Mucosa of descending colon (tissue), 3 donors: Measurements from ENCODE around the gene PCDH9. TPM values are rescaled to one million over a fixed set of nuclear protein-coding genes. Genes with fewer than 3 reads are reported as not detected.

Experiments
- ATAC-seq: fragments of 200-7000 bp; cut with Tn5 transposase; one replicate; pipeline ENCODE4 v1.9.1; 2020; ENCODE audit warnings: mild to moderate bottlenecking, moderate library complexity
- DNase-seq, 3 donors: peaks; one replicate each; pipeline ENCODE4 v3.0.0-alpha.2; 2020
- H3K36me3 ChIP-seq: fragments of 200-600 bp; one replicate; pipeline ENCODE4 v1.8.0; 2021; ENCODE audit warnings: low read depth, mild to moderate bottlenecking
- H3K4me1 ChIP-seq: fragments of 200-600 bp; one replicate; pipeline ENCODE4 v1.8.0; 2021; ENCODE audit warnings: low read depth, mild to moderate bottlenecking
- H3K4me3 ChIP-seq: fragments of 200-600 bp; one replicate; pipeline ENCODE4 v1.8.0; 2021; ENCODE audit warnings: mild to moderate bottlenecking
- H3K9me3 ChIP-seq: fragments of 200-600 bp; one replicate; pipeline ENCODE4 v1.8.0; 2021; ENCODE audit warnings: mild to moderate bottlenecking
- CTCF ChIP-seq: fragments of 200-600 bp; IDR thresholded peaks from one replicate; pipeline ENCODE4 v1.8.0; 2022; ENCODE audit warnings: antibody characterized with exemption, mild to moderate bottlenecking
- intact Hi-C, 2 donors: fragments of 100-400 bp; cut with DNase I in 1 of 2; cut with micrococcal nuclease in 1 of 2; formaldehyde crosslinking; loops; one replicate each; pipeline versions ENCODE4 v1.11.0 to v1.11.1; 2022; cut with DNase I, micrococcal nuclease
- total RNA-seq, 3 donors: library from RNA; stranded (reverse); fragmentation: NEBNext Ultra II Directional in 2 of 3; extraction: Animal tissue kit (Norgen Biotek cat#: 25700) in 2 of 3; gene quantifications; one replicate each; pipeline versions ENCODE4 v1.2.1 to v1.2.4, GENCODE V29; 2021 to 2023
- donor health status: DM: no; HTN: no; CAD: no; lungs with moderate emphysema.
- donor health status: DM: no; HTN: no; CAD: no.
- donor health status: DM: no; HTN: yes; CAD: no.

The PCDH9 gene
- total RNA-seq, 3 donors from 2014 or later: 0.58 to 5.0 (median 0.80) TPM

- Histone ChIP-seq H3K4me1 (no peaks in the 10 kb centered on the region), H3K36me3 (no peaks in the 10 kb centered on the region), H3K4me3 (no peak overlapping the region), H3K9me3 (no peaks in the 10 kb centered on the region)
- no peak for TF ChIP-seq CTCF
- DNase-seq (no peak), ATAC-seq (no peak)
- intact Hi-C loops: no loop called here
Measured at GRCh38 chr13:66984241-66984640, 245.9 kb downstream of the PCDH9 start.

DNA sequence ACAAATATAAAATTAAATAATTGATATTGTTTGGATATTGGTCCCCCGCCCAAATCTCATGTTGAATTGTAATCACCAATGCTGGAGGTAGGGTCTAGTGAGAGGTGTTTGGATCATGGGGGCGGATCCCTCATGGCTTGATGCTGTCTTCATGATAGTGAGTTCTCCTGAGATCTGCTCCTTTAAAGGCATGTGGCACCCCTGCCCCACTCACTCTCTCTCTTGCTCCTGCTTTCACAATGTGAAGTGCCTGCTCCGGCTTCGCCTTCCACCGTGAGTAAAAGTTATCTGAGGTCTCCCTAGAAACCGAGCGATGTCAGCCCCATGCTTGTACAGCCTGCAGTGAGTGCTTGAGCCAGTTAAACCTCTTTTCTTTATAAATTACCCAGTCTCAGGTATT, 248.2 kb downstream of the PCDH9 start:
- intact Hi-C loops: no loop called here
- Histone ChIP-seq H3K4me3 (no peak overlapping the region), H3K4me1 (no peaks in the 10 kb centered on the region), H3K36me3 (no peaks in the 10 kb centered on the region), H3K9me3 (no peaks in the 10 kb centered on the region)
- ATAC-seq (no peak), DNase-seq (no peak)
- no peak for TF ChIP-seq CTCF

- no peak for DNase-seq
- intact Hi-C loops: no loop called here
- no peaks in the 10 kb centered on the region for H3K36me3 ChIP-seq
- no peaks in the 10 kb centered on the region for H3K4me1 ChIP-seq
- no peaks in the 10 kb centered on the region for H3K9me3 ChIP-seq
- ATAC-seq: no peak
- TF ChIP-seq CTCF: no peak
- H3K4me3 ChIP-seq: no peak overlapping the region
Measured at GRCh38 chr13:66977161-66977560, 253.0 kb downstream of the PCDH9 start.

DNA sequence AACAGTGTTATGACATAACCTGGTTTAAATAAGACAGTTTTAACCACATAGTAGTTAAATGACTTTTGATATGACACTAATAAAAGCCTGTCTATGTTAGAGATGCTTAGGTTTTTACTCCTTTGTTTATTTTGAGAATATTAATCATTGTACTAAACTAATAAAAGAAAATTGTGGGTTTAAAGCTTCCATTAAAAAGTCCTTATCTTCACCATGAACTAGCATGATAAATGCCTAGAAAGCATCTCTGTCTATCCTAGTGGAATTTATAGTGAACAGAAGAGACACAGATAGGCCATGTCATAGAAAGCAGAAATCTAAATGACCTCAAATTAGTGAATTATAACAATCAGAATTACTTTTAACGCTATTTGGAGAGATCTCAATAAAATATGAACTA, 255.2 kb downstream of the PCDH9 start:
- ATAC-seq: no peak
- intact Hi-C loops: no loop called here
- H3K4me3 ChIP-seq: no peak overlapping the region

DNA sequence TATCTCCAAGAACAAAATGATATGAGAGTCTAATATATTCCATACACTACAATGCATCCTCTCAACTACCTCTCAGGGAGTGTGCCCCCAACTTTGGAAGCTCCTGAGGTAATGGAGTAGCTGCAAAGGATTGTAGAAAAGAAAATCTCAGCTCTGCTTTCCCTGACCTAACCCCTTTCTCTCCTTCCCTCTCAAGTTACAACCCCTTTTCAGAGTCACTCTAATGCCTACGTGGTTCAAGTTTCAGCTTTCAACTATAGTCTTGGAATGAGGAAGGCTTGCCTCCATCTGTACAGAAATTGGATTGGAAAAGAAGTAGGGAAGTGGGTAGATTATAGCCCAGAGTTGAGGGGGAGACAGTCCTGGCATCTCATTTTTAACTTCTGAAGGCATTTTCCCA, 256.0 kb downstream of the PCDH9 start:
- no peak for ATAC-seq
- intact Hi-C loops: no loop called here
- no peak for TF ChIP-seq CTCF

More for the DNA sequence above, 255.2 kb downstream of the PCDH9 start:
- H3K9me3 ChIP-seq: no peaks in the 10 kb centered on the region
- H3K4me1 ChIP-seq: no peaks in the 10 kb centered on the region
- no peak for DNase-seq
- no peaks in the 10 kb centered on the region for H3K36me3 ChIP-seq
- no peak for TF ChIP-seq CTCF

GRCh38 chr13:66972659-66973058, 257.5 kb downstream of the PCDH9 start:
- intact Hi-C loops: no loop called here
- TF ChIP-seq CTCF: no peak
- Histone ChIP-seq H3K36me3 (no peaks in the 10 kb centered on the region), H3K4me3 (no peak overlapping the region), H3K4me1 (no peaks in the 10 kb centered on the region), H3K9me3 (no peaks in the 10 kb centered on the region)
- no peak for ATAC-seq
- no peak for DNase-seq

More for the DNA sequence above, 256.0 kb downstream of the PCDH9 start:
- H3K4me3 ChIP-seq: no peak overlapping the region
- no peak for DNase-seq
- no peaks in the 10 kb centered on the region for H3K9me3 ChIP-seq
- no peaks in the 10 kb centered on the region for H3K4me1 ChIP-seq
- H3K36me3 ChIP-seq: no peaks in the 10 kb centered on the region
